HEK293 (cell line): ENCODE results near the gene PBX3.
A peak's percentile ranks its signal among the peaks of the same experiment; 100 is the strongest.

Experiments used
- CTCF ChIA-PET: fragments of 350-600 bp; formaldehyde crosslinking; extraction: SDS; loops from one replicate; lab custom pipeline; 2021; ENCODE audit warnings: antibody characterized with exemption; lab: Yijun Ruan, JAX
- POLR2A ChIA-PET: fragments of 300-600 bp; formaldehyde crosslinking; extraction: SDS; loops from one replicate; lab custom pipeline; 2020; ENCODE audit warnings: antibody characterized with exemption, inconsistent platforms; lab: Yijun Ruan, JAX
- H3K27ac ChIP-seq: fragments of 200-500 bp; sonication (Bioruptor generic); 2 replicates; pipeline ENCODE4 v1.5.1; 2014; ENCODE audit warnings: low read depth, low read length, control low read depth, inconsistent platforms; ENCODE audit errors: extremely low read depth
- H3K36me3 ChIP-seq, 2 experiments: fragments of 200-500 bp in 1 of 2; sonication (Bioruptor generic) in 1 of 2; 1 replicate in 1 of 2; 2 replicates in 1 of 2; pipeline ENCODE4 v1.5.1; 2014 to 2017; ENCODE audit warnings: inconsistent platforms in 2 of 2, low read length in 2 of 2; ENCODE audit not compliant: control insufficient read depth in 2 of 2, insufficient read depth in 1 of 2
- H3K4me1 ChIP-seq: fragments of 200-500 bp; sonication (Bioruptor generic); 2 replicates; pipeline ENCODE4 v1.5.1; 2014; ENCODE audit warnings: mild to moderate bottlenecking, low read length, inconsistent platforms; ENCODE audit not compliant: control insufficient read depth, insufficient read depth
- H3K4me3 ChIP-seq: 2 replicates; pipeline ENCODE4 v1.5.1; 2011; ENCODE audit warnings: low read depth, mild to moderate bottlenecking, control low read depth, low read length, moderate library complexity
- H3K9me3 ChIP-seq: fragments of 200-500 bp; sonication (Bioruptor generic); 2 replicates; pipeline ENCODE4 v1.5.1; 2014; ENCODE audit warnings: low read depth, low read length, inconsistent platforms; ENCODE audit not compliant: control insufficient read depth, insufficient read depth
- FEZF1 ChIP-seq: fragments of 450-650 bp; formaldehyde crosslinking; IDR thresholded peaks from 2 replicates; pipeline ENCODE4 v1.5.1; 2016; ENCODE audit warnings: missing biosample characterization, missing genetic modification characterization
- GLIS1 ChIP-seq: fragments of 450-650 bp; formaldehyde crosslinking; IDR thresholded peaks from 2 replicates; pipeline ENCODE4 v1.5.1; 2016; ENCODE audit warnings: missing biosample characterization, missing genetic modification characterization
- HOXA7 ChIP-seq: sonication (generic); formaldehyde crosslinking; IDR thresholded peaks from 2 replicates; pipeline ENCODE4 v1.8.1; 2022; ENCODE audit warnings: missing genetic modification reagents, borderline replicate concordance
- SP3 ChIP-seq: fragments of 450-650 bp; formaldehyde crosslinking; IDR thresholded peaks from 2 replicates; pipeline ENCODE4 v1.5.1; 2016; ENCODE audit warnings: missing biosample characterization, missing genetic modification characterization
- TCF7L2 ChIP-seq: IDR thresholded peaks from 2 replicates; pipeline ENCODE4 v1.6.1; 2011; ENCODE audit warnings: low read depth, mild to moderate bottlenecking, inconsistent platforms, low read length, moderate library complexity, borderline replicate concordance
- WT1 ChIP-seq: fragments of 450-650 bp; formaldehyde crosslinking; IDR thresholded peaks from 2 replicates; pipeline ENCODE4 v1.5.1; 2016; ENCODE audit warnings: missing biosample characterization, missing genetic modification characterization
- ZNF16 ChIP-seq: fragments of 450-650 bp; formaldehyde crosslinking; IDR thresholded peaks from 2 replicates; pipeline ENCODE4 v1.5.1; 2016; ENCODE audit warnings: low read depth, missing biosample characterization, missing genetic modification characterization
- ZNF239 ChIP-seq: fragments of 450-650 bp; formaldehyde crosslinking; IDR thresholded peaks from 2 replicates; pipeline ENCODE4 v1.5.1; 2016; ENCODE audit warnings: missing biosample characterization, missing genetic modification characterization
- ZNF274 ChIP-seq, 2 experiments: fragments of 200-500 bp in 1 of 2; fragments of 450-650 bp in 1 of 2; sonication (Bioruptor generic) in 1 of 2; formaldehyde crosslinking in 1 of 2; IDR thresholded peaks; 2 replicates each; pipeline versions ENCODE4 v1.5.1 to v1.6.1; 2014 to 2016; ENCODE audit warnings: borderline replicate concordance in 1 of 2, inconsistent platforms in 1 of 2, low read length in 1 of 2, missing biosample characterization in 1 of 2, missing genetic modification characterization in 1 of 2
- ZNF324 ChIP-seq: fragments of 450-650 bp; formaldehyde crosslinking; IDR thresholded peaks from 2 replicates; pipeline ENCODE4 v1.5.1; 2016; ENCODE audit warnings: missing biosample characterization, missing genetic modification characterization
- ZNF391 ChIP-seq: fragments of 450-650 bp; formaldehyde crosslinking; IDR thresholded peaks from 2 replicates; pipeline ENCODE4 v1.5.1; 2016; ENCODE audit warnings: low read depth, missing biosample characterization, missing genetic modification characterization, borderline replicate concordance
- ZNF544 ChIP-seq: fragments of 450-650 bp; formaldehyde crosslinking; IDR thresholded peaks from 2 replicates; pipeline ENCODE4 v1.5.0; 2017; ENCODE audit warnings: missing biosample characterization, missing genetic modification characterization
- ZNF549 ChIP-seq: fragments of 450-650 bp; IDR thresholded peaks from 2 replicates; pipeline ENCODE4 v1.5.1; 2018; ENCODE audit warnings: missing biosample characterization, missing genetic modification characterization, mild to moderate bottlenecking, inconsistent platforms, moderate library complexity
- ZNF596 ChIP-seq: fragments of 450-650 bp; IDR thresholded peaks from 2 replicates; pipeline ENCODE4 v1.5.0; 2018; ENCODE audit warnings: missing biosample characterization, mild to moderate bottlenecking, missing genetic modification characterization, moderate library complexity
- ZNF600 ChIP-seq: fragments of 450-650 bp; formaldehyde crosslinking; IDR thresholded peaks from 2 replicates; pipeline ENCODE4 v1.5.1; 2016; ENCODE audit warnings: missing biosample characterization, missing genetic modification characterization
- ZNF660 ChIP-seq: fragments of 450-650 bp; IDR thresholded peaks from 2 replicates; pipeline ENCODE4 v1.5.1; 2018; ENCODE audit warnings: missing biosample characterization, mild to moderate bottlenecking, missing genetic modification characterization
- ZNF677 ChIP-seq: fragments of 450-650 bp; IDR thresholded peaks from 2 replicates; pipeline ENCODE4 v1.5.0; 2018; ENCODE audit warnings: missing biosample characterization, mild to moderate bottlenecking, missing genetic modification characterization, moderate library complexity
- TF ChIP-seq, protein P1 (sequence below): fragments of 450-650 bp; formaldehyde crosslinking; IDR thresholded peaks from 2 replicates; pipeline ENCODE4 v1.5.1; 2016; ENCODE audit warnings: missing biosample characterization, missing genetic modification characterization
- TF ChIP-seq, protein P2 (sequence below): fragments of 450-650 bp; formaldehyde crosslinking; IDR thresholded peaks from 2 replicates; pipeline ENCODE4 v1.5.1; 2017; ENCODE audit warnings: missing biosample characterization, missing genetic modification characterization

PBX3 gene

DNA sequence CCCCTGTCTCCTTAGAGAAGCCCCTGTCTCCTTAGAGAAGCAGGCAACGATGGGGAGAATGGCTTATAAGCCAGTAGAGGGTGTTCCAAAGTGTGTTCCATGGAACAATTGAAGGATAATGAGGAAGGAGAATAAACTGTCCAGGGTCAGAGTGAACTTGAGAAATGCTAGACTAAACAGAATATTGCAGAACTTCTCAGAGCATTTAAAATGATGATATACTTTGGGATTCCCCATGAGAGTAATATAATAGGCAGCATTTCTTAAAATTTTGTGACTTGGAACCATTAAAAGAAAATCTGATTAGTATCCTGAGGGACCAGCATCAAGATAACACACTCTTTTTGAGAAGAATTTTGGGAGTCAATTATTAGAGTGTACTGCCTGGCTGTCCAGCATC lies 116.8 kb downstream of the PBX3 start:
- POLR2A ChIA-PET: no interaction called here

GRCh38 chr9:125867751-125868415 lies 120.7 kb downstream of the PBX3 start:
- ChIA-PET CTCF (interaction anchor here (0.7 kb wide), 1 partner anchor 24 kb away, joined by 4 read pairs; no protein-coding TSS in a partner anchor), POLR2A (no interaction called here)
- H3K27ac ChIP-seq: no peak overlapping the region
- TF ChIP-seq ZNF596 (no peak), HOXA7 (CRISPR knock-in tag) (no peak)
- TF ChIP-seq, protein P1, sequence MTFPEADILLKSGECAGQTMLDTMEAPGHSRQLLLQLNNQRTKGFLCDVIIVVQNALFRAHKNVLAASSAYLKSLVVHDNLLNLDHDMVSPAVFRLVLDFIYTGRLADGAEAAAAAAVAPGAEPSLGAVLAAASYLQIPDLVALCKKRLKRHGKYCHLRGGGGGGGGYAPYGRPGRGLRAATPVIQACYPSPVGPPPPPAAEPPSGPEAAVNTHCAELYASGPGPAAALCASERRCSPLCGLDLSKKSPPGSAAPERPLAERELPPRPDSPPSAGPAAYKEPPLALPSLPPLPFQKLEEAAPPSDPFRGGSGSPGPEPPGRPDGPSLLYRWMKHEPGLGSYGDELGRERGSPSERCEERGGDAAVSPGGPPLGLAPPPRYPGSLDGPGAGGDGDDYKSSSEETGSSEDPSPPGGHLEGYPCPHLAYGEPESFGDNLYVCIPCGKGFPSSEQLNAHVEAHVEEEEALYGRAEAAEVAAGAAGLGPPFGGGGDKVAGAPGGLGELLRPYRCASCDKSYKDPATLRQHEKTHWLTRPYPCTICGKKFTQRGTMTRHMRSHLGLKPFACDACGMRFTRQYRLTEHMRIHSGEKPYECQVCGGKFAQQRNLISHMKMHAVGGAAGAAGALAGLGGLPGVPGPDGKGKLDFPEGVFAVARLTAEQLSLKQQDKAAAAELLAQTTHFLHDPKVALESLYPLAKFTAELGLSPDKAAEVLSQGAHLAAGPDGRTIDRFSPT (tag by site-specific recombination): no peak
- H3K36me3 ChIP-seq: no peaks in the 10 kb centered on the region
- H3K9me3 ChIP-seq: no peaks in the 10 kb centered on the region
- no peaks in the 10 kb centered on the region for H3K4me1 ChIP-seq
- H3K4me3 ChIP-seq: no peak overlapping the region

More for the DNA sequence above, 116.8 kb downstream of the PBX3 start:
- Histone ChIP-seq H3K27ac (no peak overlapping the region), H3K9me3 (no peaks in the 10 kb centered on the region), H3K4me3 (no peak overlapping the region), H3K36me3 (no peaks in the 10 kb centered on the region), H3K4me1 (no peaks in the 10 kb centered on the region)
- CTCF ChIA-PET: no interaction called here
- no peak for TF ChIP-seq ZNF600 (tag by site-specific recombination)
- 0 out of 2 replicates have a peak, but pooled peaks have one; percentile 56 for TF ChIP-seq ZNF239

DNA sequence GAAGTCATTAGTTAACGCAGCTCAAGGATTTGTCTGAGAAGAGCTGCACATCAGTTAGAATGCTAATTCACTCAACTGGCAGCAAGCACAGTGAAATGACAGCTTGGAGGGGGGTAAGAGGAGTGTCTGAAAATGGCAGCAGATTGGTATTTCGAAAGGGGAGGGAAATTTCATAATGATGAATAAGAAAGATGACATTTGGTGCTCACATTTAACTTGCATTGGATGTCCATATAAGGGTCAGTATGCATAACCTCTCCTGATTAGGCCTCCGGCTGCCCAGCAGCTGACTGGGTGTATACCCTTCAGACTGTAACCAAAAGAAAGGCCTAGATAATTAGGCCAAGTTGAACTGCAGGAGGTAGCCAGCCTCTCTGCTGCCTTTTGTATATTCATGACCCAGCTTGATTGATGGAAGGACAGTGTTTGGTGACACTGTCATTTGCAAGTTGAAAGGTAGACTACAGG lies 131.0 kb downstream of the PBX3 start:
- H3K4me1 ChIP-seq: peaks cover 14% of the 10 kb centered on the region
- POLR2A ChIA-PET: no interaction called here
- H3K36me3 ChIP-seq: no peaks in the 10 kb centered on the region; a peak in 1 of 3 replicates
- peak; percentile 57 for TF ChIP-seq FEZF1 (tag by site-specific recombination)
- TF ChIP-seq ZNF677 (tag by site-specific recombination): no peak
- peak; percentile 59 for TF ChIP-seq GLIS1 (tag by site-specific recombination)
- TF ChIP-seq ZNF549 (tag by site-specific recombination): 0 out of 2 replicates have a peak, but pooled peaks have one; percentile 10
- TF ChIP-seq WT1 (tag by site-specific recombination): peak; percentile 21; the same call in 1 of the 2 replicates
- no peak overlapping the region for H3K4me3 ChIP-seq
- CTCF ChIA-PET: interaction anchor here (0.7 kb wide), 1 partner anchor 13 kb away, joined by 3 read pairs; no protein-coding TSS in a partner anchor
- H3K9me3 ChIP-seq: no peaks in the 10 kb centered on the region
- no peak overlapping the region for H3K27ac ChIP-seq

DNA sequence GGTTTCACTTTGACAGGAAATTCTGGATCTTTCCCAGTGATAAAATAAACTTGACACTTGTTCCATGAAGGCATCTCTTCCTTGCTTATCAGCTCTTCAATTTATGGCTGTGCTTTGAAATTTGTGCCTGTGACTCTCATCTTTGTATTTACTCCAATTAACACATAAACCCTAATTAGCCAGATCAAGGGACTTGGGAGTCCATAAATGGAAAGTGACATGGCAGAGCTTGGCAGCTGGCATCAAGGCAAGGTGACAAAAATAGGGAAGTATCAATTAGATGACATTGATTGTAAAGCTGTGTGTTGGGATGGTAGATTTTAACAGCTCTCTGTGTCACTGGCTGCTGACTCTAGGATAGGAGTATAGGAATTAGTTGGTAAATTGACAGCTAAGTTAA lies 133.9 kb downstream of the PBX3 start:
- Histone ChIP-seq H3K36me3 (no peaks in the 10 kb centered on the region; a peak in 1 of 3 replicates), H3K27ac (no peak overlapping the region), H3K9me3 (no peaks in the 10 kb centered on the region), H3K4me3 (no peak overlapping the region), H3K4me1 (peaks cover 25% of the 10 kb centered on the region)
- ChIA-PET POLR2A (no interaction called here), CTCF (no interaction called here)
- no peak for TF ChIP-seq ZNF660 (tag by site-specific recombination)
- no peak for TF ChIP-seq ZNF544
- 0 out of 2 replicates have a peak, but pooled peaks have one; percentile 18 for TF ChIP-seq TCF7L2
- no peak for TF ChIP-seq ZNF274 (IDR thresholded peaks at IDR 0.05; ENCODE audit: low read length)
- TF ChIP-seq ZNF274 (tag by site-specific recombination; IDR thresholded peaks at IDR 0.05; ENCODE audit: borderline replicate concordance): no peak
- no peak for TF ChIP-seq ZNF391 (tag by site-specific recombination)
- TF ChIP-seq SP3 (tag by site-specific recombination): no peak
- no peak for TF ChIP-seq ZNF16 (tag by site-specific recombination)
- no peak for TF ChIP-seq ZNF324
- TF ChIP-seq, protein P2, sequence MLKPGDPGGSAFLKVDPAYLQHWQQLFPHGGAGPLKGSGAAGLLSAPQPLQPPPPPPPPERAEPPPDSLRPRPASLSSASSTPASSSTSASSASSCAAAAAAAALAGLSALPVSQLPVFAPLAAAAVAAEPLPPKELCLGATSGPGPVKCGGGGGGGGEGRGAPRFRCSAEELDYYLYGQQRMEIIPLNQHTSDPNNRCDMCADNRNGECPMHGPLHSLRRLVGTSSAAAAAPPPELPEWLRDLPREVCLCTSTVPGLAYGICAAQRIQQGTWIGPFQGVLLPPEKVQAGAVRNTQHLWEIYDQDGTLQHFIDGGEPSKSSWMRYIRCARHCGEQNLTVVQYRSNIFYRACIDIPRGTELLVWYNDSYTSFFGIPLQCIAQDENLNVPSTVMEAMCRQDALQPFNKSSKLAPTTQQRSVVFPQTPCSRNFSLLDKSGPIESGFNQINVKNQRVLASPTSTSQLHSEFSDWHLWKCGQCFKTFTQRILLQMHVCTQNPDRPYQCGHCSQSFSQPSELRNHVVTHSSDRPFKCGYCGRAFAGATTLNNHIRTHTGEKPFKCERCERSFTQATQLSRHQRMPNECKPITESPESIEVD (tag by site-specific recombination): peak; percentile 10; the same call in 1 of the 2 replicates
